Stimulated activated CD4-positive, alpha-beta T cell treated with anti-CD3 and anti-CD28 coated beads, TNF-alpha, amount 100 ng/mL, for 48 hours (primary cell): ENCODE measurements around the gene SYNE1.
"Not testable (repeated sequence)": the region's sequence is repeated elsewhere in the genome, so short reads cannot be mapped to it uniquely, and the experiment has no call there.

Experiments used
- DNase-seq, 3 donors: peaks; one replicate each; pipeline ENCODE4 v3.0.0-alpha.2; 2020; ENCODE audit warnings: low read depth in 3 of 3

Gene SYNE1

DNA sequence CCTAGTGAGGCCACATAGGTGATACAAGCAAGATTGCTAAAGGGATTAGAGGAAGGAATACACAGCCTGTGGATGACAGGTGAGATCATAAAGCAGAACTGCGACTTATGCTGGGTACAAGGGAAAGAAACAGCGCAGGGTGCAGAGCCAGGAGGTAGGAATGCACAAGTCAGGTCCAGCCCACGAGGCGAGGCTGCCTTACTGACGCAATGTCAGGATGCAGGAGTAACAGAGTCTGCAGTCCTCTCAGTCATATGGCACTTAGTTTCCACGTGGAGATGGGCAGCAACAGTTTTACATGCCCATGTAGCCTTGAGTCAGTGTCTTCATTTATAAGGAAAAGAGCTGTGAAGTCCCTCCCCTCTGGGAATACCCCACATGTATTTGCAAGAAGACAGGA, 210.9 kb downstream of the SYNE1 start:
- no peak for DNase-seq

DNA sequence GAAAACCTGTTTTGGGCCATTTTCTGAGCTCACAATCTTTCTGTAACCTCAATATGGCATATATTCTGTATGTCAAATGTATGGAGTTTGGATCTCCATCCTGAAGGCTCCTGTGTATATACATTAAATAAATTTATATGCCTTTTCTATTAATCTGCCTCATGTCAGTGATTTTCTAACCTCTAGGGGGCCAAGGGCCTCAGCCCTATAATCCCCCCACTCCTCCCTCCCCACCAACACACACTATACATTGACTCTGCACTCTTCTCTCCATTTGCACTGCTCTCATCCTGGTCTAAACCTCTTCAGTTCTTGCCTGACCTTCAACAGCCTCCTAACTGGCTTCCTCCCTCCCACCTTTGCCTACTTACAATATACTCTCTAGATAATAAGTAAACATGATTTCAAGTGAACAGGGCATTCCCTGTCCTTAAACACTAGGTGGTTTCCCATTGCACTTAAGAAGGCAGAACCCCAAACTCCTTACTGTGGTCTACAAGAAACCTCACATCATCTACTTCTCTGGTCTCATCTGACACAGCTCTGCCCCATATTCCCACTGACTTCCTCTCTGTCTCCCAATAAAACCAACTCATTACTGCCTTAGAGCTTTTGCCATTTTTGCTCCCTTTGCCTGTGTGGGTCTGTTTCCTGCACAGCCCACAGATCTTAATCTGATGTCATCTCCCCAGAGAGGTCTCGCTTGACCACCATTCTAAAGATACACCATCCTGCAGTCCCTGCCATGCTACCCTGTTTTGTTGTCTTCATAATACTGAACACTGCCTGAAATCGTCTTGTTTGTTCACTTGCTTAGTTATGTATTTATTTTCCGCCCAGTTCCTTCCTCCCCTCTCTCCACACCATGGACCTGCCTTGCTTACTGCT, 213.7 kb downstream of the SYNE1 start:
- no peak for DNase-seq

DNA sequence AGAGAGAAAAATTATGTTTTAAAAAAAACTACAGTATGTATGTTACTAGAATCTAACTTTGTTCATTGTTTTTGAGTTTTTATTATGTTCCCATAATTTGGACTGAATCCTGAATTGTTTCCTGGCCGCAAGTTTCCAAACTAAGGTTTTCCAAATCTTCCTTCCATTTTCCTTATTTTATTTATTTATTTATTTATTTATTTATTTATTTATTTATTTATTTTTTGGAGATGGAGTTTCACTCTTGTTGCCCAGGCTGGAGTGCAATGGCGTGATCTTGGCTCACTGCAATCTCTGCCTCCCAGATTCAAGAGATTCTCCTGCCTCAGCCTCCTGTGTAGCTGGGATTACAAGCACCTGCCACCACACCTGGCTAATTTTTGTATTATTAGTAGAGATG, 215.7 kb downstream of the SYNE1 start:
- not testable (repeated sequence) for DNase-seq

DNA sequence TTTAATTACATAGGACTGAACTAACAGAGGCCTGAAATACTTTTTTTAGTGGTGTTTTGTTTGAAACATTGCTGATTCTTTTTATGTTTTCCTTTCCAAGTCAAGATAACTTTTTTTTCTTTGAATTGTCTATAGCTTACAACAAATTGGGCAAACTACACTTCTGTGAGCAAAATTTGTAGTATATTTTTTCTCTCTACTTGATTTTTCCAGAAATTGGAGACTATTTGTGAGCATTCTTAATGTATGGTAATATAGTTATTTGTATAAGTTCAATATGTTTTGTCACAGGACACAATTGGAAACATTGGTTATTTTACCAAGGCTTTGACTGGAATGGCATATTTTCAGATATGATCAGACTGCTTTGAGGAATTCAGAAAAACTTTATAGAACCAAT, 216.5 kb downstream of the SYNE1 start:
- DNase-seq: no peak

DNA sequence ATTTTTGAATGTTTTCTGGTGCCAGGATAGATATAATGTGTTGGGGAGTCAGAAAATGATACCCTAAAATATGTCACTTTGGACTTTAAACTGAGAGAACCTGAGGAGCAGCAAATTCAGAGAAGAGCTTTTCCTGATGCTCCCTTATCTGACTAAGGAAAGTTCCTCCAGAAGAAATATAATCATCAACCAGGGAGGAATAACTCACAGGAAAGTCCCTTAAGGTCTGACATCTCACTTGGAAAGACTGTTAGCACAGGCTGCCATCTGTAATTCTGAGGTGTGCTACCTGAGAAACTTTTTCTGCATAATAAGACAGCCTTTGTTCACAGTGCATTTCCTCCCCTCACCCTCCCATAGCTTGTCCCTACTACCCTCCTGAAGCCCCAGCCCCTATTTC, 218.6 kb downstream of the SYNE1 start:
- no peak for DNase-seq

DNA sequence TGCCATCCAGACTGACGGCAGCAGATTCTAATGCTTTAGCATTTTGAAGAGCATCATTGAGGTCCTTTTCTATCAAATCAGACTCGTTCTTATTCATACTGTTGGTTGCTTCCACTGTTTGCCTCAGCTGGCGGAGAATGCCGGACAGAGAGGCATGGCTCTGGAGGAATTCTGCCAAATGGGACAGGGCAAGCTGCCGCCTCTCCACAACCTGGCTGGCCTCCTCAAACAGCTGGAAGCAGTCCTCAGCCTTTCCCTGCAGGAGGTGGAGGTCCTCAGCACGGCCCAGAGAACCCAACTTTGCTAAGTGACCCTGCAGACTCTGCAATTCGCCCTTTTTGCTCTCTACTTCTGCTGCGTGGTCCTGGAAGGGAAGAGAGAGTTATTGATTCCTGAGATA, 220.5 kb downstream of the SYNE1 start:
- DNase-seq: no peak

DNA sequence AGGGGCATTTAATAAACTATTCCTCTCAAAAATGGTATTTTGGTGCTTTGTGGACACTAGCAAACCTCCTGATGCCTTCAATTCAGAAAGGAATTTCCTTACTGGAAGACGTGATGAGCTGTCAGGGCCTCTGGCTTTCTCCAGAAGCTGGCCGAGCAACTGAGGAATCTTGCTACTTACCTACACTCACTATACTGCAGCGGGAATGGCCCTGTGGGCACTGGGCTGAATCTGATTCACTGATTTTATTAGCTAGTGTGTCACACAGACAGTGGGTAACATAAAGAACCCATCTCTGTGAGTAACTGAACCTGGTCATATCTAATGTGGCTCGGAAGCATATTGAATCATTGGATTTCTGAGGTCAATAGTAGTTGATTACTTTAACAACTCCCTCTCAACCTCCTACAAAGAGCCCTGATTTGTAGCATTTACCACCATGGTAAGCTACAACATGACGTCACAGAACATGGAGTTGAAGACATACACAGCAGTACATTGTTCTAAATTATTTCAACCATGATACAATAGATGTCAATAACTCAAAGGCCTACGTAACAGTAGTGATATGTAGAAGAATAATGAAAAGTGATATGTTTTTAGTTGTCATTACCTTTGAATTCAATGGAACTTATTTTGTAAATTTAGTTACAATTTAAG, 232.1 kb downstream of the SYNE1 start:
- DNase-seq: no peak

DNA sequence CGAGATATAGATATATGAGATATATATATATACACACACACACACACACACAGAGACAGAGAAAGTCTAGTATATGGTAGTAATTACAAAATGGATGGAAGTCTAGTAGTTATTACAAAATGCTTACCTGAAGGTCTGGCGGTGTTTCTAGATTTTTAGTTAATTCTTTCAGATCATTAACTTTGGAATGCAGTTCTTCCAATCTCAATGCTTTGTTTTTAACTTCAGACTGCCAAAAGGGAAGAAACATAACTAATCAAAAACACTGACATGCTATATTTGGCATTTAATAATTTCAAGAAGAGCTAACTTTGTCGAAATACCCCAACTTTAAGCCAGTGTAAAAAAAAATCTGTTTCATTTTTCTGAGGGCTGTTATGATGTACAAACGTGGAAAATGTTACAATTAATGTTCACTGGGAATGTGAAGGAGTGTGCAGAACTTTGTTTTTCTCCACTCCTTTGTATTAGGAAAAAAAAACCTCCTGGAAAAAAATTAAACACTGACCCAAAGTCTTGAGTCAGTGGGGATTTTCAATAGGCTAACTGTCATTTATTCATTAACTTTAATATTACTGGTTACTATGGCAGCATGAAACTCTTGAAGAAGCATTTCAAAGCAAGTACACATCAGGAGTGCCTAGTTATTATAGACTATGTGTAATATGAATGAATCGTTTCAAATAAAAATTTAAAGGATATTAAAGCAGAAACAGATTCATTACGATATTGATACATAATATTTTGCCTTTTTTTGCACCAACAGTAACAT, 232.9 kb downstream of the SYNE1 start:
- DNase-seq: no peak

DNA sequence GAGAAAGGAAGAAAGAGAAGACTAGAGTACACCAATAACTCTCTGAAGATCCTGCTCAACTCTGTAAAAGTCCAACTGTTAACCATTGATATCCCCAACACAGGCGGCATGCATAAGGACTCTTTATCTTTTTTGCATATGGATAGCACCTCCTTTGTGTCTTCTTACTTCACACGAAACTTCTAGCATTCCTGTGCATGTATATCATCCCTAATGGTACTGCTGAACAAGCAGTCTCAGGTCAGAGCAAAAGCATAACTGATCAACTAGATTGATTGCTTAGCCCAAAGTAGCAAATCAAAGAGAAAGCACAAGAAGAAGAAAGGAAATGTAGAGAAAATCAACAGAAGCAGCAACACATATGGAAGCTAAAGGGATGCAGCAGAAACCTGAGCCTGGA, 234.4 kb downstream of the SYNE1 start:
- no peak for DNase-seq

DNA sequence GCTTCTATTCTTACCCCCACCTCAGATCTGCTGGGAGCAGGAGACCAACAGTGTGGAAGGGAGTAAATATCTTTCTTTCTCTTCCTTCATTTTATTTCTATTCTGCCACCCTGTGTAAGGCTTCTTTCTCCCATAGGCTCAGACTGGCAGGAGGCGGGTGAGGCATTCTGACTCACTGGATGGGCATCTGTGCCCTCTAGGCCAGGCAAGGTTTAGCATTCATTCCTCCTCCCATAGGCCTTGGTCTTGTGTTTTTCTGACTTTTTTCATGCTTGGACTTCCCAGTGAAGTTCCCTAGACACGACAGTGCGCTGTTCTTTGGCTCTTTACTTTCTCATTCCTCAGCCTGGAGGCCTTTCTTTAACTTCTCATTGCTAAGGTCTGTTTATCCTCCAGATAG, 235.2 kb downstream of the SYNE1 start:
- no peak for DNase-seq

DNA sequence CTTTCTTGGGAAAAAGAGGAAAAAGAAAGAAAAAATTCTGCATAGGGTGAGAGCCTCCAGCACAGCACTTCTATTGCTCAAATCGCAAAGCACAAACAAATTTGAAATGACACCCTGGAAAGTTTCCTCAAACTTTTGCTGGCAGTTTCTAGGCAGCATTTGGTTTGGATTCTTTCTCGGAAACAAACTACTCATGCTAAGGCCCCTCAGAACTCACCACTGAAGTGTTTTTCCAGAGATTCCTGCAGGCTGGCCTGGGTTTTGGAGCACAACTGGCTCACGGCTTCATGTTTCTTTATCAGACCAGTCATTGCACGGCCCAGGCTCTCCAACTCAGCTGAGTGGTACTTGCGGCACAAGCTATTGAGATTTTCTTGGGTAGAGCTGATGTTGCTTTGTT, 237.8 kb downstream of the SYNE1 start:
- no peak for DNase-seq

DNA sequence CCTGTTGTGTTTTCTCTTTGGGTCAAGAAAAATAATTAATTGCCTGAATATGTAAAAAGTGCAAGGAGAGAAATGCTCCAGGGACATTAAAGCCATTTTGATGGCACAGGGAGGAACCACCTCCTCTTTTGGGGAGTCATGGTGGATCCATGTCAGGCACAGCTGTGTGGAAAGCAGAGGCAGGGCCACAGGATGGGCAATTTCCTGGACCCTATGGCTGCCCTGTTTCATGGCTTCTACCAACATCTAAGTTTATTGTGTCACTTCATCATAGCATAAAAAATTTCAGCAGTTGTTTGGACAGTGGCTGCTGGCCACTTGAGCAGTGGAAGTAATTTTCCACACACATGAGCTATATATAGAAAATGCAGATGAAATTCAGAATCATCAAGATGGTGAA, 238.2 kb downstream of the SYNE1 start:
- DNase-seq: no peak

DNA sequence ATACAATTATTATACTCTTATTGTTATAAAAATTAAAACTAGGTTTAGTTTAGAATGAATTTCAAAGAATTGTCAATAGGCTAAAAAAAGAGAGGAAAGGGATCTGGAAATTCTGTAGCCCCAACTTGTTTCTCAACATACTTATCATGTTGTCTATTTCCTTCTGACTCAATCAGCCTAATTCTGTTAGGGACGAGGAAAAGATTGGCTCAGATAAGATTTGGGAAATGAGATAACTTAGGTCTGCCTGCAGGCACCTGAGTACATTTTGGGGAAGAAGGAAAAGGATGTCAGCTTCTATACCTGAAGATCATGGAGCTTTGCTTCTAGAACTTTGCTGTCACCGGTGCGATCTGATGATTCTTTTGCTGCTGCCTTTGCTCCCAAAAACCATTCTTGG, 238.8 kb downstream of the SYNE1 start:
- DNase-seq: no peak

DNA sequence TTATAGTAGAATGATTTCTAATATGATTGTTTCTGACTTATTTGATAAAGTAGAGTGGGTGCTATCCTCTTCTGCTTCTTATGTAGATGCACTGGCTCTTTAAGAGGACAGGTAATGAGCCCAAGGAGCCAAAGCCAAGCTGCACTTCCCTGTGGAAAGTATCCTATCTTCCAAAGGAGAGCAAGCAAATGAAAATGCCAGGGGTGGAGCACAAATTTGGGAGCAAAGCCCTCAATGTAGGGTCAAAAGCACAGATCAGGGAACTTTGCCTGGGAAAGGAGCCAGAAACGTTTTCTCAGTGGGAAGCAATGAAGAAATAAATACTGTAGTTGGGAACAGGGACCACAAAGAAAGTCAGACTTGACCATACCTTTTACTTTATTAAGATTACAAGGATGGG, 242.9 kb downstream of the SYNE1 start:
- no peak for DNase-seq

DNA sequence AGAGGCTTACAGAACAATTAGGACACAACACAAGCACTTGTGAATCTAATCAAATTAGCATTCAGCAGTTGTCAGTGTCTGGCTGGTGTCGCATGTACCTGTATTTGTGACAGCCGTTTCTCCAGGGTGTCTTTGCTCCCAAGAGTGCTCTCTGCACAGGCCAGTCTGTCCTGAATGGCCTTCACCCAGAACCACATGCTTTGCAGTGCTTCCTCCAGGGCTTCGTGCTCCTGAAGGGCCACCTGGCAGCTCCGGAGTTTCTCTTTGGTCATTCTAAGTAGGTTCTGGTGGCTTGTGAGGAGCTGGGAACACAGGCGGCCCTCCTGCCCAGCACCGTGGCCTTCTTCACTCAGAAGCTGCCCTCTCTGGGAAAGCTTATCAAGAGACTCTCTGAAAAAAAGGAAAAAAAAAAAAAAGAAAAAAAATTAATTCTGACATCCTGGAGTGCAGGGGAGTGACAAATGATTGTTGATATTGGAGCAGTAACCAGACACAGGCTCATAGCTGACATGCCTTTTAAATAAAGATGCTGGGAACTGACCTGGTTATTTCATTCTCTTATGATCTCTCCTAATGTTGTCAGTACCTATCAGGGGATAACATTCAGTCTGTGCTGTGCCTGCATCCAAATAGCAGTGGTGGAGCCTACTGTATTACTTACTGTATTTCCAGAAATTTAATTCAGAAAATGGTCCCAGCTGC, 245.8 kb downstream of the SYNE1 start:
- no peak for DNase-seq

DNA sequence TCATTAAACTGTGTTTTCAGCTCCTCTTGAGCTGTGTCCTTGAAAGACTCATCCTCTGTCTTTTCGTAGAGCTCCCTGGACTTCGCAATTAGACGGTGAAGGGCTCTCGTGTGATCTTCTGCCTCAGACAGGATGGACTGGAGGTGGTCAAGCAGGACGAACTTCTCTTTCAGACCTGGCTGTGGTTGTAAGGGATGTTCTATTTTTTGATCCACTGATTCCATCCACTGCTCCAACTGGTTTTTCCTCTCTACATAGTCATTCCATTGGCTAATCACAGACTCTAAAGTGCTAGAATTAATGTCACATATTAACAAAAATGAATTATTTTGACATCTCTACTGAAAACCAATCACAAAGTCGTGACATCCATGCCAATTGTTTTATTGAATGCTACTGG, 250.1 kb downstream of the SYNE1 start:
- no peak for DNase-seq

DNA sequence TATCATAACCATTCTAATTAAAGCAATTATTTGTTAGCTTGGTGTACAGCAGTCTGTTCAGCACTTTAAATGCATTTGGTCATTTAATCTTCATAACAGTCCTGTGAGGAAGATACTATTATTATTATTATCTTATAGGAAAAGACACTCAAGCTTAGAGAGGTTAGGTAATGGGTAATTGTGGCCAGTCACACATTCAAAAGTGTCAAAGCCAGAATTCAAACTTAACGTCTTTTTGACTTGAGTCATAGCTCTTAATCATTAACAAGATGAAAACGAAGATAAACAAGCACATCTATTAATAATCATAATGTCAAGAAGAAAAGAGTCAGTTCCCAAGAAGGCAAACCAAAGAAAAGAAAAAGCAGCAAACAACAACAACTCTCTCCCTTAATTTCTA, 251.0 kb downstream of the SYNE1 start:
- no peak for DNase-seq

DNA sequence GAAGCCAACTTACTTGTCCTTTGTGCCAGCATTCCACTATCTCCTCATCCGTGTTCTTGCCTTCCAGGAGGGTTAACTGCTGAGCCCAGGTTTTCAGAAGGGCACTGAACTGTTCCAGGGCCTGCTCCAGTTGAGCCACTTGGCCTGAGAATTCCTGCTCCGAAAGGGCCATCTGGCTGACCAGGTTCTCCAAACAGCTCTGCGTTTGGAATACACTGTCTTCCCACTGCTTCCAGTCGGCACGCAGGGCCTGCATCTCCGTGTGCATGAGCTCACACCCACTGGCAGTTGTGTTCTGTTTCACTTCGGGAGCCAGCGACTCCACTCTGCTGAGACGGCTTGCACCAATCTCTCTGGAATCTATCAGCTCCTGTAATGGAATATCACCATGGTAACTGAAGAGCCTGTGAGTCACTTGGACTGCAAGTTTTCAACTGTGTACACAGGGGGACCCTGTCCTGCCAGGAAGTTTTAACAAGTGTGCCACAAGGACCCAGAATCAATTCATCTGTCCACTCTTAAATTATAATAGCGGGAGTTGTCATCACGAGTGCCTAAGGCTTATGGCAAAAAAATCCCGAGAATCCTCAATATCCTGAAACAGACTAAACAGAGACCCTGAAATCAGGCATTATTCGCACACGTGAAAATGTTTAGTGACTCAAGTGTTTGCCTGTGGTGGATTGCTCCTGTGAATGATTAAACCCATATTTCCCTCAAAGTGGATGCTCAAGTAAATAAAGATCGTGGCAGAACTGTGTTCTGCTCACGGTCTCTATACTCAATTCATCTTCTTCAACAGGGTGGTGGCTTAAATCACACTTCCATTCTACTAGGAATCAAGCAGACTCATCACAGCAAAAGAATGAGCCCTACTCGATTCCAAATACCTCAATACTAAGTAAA, 255.9 kb downstream of the SYNE1 start:
- no peak for DNase-seq

DNA sequence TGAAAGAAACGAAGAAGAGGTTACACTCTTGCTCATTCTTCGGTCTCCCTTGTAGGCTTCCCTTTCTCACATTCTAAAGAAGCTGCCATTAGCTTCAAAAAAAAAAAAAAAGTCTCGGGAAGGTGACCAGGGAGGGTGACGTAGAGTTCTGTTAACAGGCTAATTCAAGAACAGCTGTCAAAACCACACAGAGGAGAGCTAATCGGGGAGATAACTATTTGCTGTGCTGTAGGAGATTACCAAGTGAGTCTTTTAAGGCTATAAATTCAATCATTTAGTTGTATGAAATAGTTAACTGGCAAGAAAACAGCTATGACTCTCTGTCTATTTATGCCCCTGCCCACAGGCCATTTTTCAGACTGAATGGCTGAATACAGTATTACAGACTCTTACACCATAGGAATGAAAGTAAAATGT, 256.8 kb downstream of the SYNE1 start:
- no peak for DNase-seq

DNA sequence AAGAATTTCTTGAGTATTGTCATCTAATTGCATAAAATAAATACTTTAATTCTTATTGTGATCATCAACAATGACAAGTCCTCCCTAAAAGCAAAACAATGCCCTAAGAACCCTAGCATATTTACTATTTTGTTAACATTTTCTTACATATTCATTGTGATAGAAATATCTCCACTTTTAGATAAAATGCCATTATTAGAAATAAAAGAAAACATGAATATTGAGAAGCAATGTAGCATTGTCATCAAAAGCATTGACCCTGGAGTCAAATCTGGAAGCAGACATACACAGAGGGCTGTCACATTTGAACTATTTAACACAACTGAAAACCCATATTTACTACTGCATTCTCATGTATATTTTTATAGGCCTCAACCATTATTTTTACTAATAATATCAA, 257.7 kb downstream of the SYNE1 start:
- no peak for DNase-seq

DNA sequence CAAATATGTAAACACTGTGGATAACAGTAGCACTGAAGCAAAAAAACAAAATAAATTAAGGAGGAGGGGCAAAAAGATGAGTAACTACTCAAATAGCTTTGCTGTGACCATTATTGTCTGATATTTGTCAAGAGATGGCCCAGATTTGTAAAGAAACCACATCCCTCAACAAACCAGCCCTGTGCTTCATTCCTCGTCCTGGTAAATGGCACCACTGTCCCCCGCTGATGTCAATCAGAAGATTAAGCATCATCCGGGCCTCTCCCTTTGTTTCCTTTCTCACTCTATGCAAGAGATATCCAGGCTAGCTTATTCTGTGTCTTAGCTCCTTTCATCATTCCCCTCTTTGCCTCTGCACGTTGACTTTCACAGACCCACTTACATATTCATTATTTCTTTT, 259.0 kb downstream of the SYNE1 start:
- no peak for DNase-seq
